HG02938 (cell line): ENCODE measurements around the gene TRIM24.
"Not testable (repeated sequence)": the region's sequence is repeated elsewhere in the genome, so short reads cannot be mapped to it uniquely, and the experiment has no call there.

ENCODE experiments used
- ATAC-seq: cut with Tn5 transposase; IDR thresholded peaks from one replicate; pipeline ENCODE4 v1.9.1; 2021; ENCODE audit warnings: mild to moderate bottlenecking, moderate library complexity; ENCODE audit not compliant: unreplicated experiment

The TRIM24 gene

GRCh38 chr7:138491612-138492386, 31.7 kb downstream of the TRIM24 start:
- no peak for ATAC-seq

GRCh38 chr7:138492423-138492822, 32.4 kb downstream of the TRIM24 start:
- ATAC-seq, result no peak

GRCh38 chr7:138493535-138493934, 33.5 kb downstream of the TRIM24 start:
- no peak for ATAC-seq

GRCh38 chr7:138495485-138495884, 35.4 kb downstream of the TRIM24 start:
- ATAC-seq, result no peak

- no peak for ATAC-seq
Observed at GRCh38 chr7:138499340-138499739, 39.3 kb downstream of the TRIM24 start.

- not testable (repeated sequence) for ATAC-seq
Observed at GRCh38 chr7:138500303-138500702, 40.2 kb downstream of the TRIM24 start.

- no peak for ATAC-seq
Observed at GRCh38 chr7:138500892-138501291, 40.8 kb downstream of the TRIM24 start.

- ATAC-seq, result no peak
Observed at GRCh38 chr7:138502023-138502767, 42.1 kb downstream of the TRIM24 start.

GRCh38 chr7:138505361-138505873, 45.4 kb downstream of the TRIM24 start:
- ATAC-seq, result no peak

- no peak for ATAC-seq
Observed at GRCh38 chr7:138506764-138507163, 46.7 kb downstream of the TRIM24 start.

GRCh38 chr7:138510003-138510402, 49.9 kb downstream of the TRIM24 start:
- no peak for ATAC-seq

GRCh38 chr7:138512092-138512858, 52.2 kb downstream of the TRIM24 start:
- no peak for ATAC-seq

GRCh38 chr7:138512885-138513284, 52.8 kb downstream of the TRIM24 start:
- no peak for ATAC-seq

GRCh38 chr7:138513344-138513871, 53.3 kb downstream of the TRIM24 start:
- no peak for ATAC-seq

GRCh38 chr7:138514044-138514443, 54.0 kb downstream of the TRIM24 start:
- no peak for ATAC-seq

GRCh38 chr7:138515001-138515528, 55.0 kb downstream of the TRIM24 start:
- ATAC-seq, result no peak

- ATAC-seq, result no peak
Observed at GRCh38 chr7:138519061-138519798, 59.2 kb downstream of the TRIM24 start.

GRCh38 chr7:138520742-138521141, 60.7 kb downstream of the TRIM24 start:
- ATAC-seq, result no peak

GRCh38 chr7:138521837-138522461, 61.9 kb downstream of the TRIM24 start:
- no peak for ATAC-seq

GRCh38 chr7:138524259-138524658, 64.2 kb downstream of the TRIM24 start:
- no peak for ATAC-seq
